GM19035 (cell line): Measurements from ENCODE around the gene IL9R.
"Not testable (repeated sequence)": the region's sequence is repeated elsewhere in the genome, so short reads cannot be mapped to it uniquely, and the experiment has no call there.

Experiments used
- ATAC-seq: cut with Tn5 transposase; IDR thresholded peaks from one replicate; pipeline ENCODE4 v1.9.1; 2021; ENCODE audit not compliant: unreplicated experiment

IL9R gene

GRCh38 chrX:155998116-155998515, 620 bp downstream of the IL9R start:
- no peak for ATAC-seq

GRCh38 chrX:155998761-155999510, 1.4 kb downstream of the IL9R start:
- no peak for ATAC-seq

GRCh38 chrX:155999751-156000150, 2.3 kb downstream of the IL9R start:
- not testable (repeated sequence) for ATAC-seq

GRCh38 chrX:156000361-156000926, 2.9 kb downstream of the IL9R start:
- no peak for ATAC-seq

- no peak for ATAC-seq
Measured at GRCh38 chrX:156001001-156001666, 3.6 kb downstream of the IL9R start.

GRCh38 chrX:156001667-156002021, 4.1 kb downstream of the IL9R start:
- no peak for ATAC-seq

GRCh38 chrX:156002507-156002906, 5.0 kb downstream of the IL9R start:
- no peak for ATAC-seq

- no peak for ATAC-seq
Measured at GRCh38 chrX:156003486-156004185, 6.1 kb downstream of the IL9R start.

GRCh38 chrX:156004256-156004655, 6.8 kb downstream of the IL9R start:
- no peak for ATAC-seq

GRCh38 chrX:156004740-156005139, 7.2 kb downstream of the IL9R start:
- no peak for ATAC-seq

GRCh38 chrX:156005144-156005543, 7.6 kb downstream of the IL9R start:
- no peak for ATAC-seq

GRCh38 chrX:156006468-156006867, 9.0 kb downstream of the IL9R start:
- ATAC-seq, result not testable (repeated sequence)

- ATAC-seq, result not testable (repeated sequence)
Measured at GRCh38 chrX:156008379-156008778, 10.9 kb downstream of the IL9R start.

- ATAC-seq, result no peak
Measured at GRCh38 chrX:156008915-156009314, 11.4 kb downstream of the IL9R start.

- ATAC-seq, result not testable (repeated sequence)
Measured at GRCh38 chrX:156009691-156010090, 12.2 kb downstream of the IL9R start.

GRCh38 chrX:156013286-156013953, 15.9 kb downstream of the IL9R start:
- ATAC-seq, result not testable (repeated sequence)

- ATAC-seq, result not testable (repeated sequence)
Measured at GRCh38 chrX:156019846-156020245, 22.4 kb downstream of the IL9R start.

GRCh38 chrX:156023002-156023401, 25.5 kb downstream of the IL9R start:
- not testable (repeated sequence) for ATAC-seq

GRCh38 chrX:156024949-156025492, 27.5 kb downstream of the IL9R start:
- ATAC-seq, result not testable (repeated sequence)

GRCh38 chrX:156028653-156029237, 31.2 kb downstream of the IL9R start:
- ATAC-seq, result not testable (repeated sequence)
